ENCODE results near the gene TMEM81.

The TMEM81 gene

DNA sequence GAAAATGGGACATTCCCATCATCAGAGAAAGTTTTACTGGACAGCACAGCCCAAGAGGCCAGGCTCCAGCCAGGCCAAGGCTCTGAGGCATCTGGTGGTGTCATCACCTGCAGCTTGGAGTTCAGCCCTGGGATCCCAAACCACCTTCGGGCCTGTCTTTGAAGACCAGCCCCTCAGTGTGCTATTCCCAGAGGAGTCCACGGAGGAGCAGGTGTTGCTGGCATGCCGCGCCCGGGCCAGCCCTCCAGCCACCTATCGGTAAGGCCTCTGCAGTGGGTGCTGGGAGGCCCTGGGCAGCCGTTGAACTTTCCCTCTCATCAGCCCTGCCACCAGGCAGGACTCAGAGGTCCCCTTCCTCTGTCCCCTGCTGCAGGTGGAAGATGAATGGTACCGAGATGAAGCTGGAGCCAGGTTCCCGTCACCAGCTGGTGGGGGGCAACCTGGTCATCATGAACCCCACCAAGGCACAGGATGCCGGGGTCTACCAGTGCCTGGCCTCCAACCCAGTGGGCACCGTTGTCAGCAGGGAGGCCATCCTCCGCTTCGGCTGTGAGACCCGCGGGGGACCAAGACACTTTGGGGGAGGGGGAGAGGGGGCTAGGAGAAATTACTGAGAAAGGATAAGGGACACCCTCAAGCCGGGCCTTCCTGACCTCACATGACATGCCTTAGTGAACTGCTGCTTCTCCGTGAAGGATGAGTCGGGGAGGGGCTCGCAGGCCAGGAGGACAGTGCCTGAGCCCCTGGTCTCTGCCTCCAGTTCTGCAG lies 26.3 kb downstream of the TMEM81 start:
- no peak for DNase-seq

DNA sequence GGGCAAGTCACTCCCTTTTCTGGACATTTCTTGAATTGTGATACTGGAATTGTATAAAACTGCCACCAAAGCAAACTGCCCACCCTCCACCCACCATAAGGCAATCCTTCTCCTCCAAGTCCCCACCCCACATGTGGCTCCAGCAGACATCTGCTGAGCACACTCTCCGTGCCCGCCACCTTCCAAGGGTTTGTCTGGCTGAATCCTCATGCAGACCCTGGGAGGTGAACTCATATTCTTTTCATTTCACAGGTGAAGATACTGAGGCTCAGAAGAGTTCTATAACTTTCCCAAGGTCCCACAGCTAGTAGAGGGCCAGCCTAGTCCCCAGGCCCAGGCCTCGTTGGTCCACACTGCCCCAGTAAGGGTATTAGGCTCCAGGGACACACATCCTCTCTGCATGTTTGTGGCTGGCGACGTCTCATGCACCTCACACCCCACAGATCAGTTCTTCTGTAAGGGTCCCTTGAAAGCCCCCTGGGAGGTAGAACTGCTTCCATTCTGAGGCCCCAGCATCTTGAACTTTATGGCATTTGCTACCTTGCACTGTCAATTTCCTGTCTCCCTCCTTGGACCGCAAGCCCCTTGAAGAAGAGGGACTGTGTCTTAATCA lies 27.2 kb downstream of the TMEM81 start:
- DNase-seq, result no peak

DNA sequence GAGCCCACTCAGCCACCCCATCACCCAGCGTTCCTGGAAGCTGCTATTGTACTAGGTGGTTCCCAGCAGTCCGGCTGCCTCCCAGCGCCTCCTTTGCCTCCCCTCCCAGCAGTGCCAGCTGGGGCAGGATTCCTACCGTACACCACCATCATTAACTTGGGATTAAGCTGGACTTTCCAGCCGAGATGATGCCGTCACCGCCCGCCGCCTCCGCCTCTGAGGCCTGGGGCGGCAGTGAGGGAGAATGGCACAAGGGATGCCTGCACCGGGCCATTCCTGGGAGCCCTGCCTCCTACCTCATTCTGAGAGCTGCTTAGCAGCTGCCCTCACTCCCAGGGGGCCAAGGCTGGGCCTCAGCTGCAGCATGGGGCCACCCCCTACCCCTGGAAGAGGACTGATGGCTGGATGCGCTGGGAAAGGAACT lies 28.1 kb downstream of the TMEM81 start:
- DNase-seq, result no peak

DNA sequence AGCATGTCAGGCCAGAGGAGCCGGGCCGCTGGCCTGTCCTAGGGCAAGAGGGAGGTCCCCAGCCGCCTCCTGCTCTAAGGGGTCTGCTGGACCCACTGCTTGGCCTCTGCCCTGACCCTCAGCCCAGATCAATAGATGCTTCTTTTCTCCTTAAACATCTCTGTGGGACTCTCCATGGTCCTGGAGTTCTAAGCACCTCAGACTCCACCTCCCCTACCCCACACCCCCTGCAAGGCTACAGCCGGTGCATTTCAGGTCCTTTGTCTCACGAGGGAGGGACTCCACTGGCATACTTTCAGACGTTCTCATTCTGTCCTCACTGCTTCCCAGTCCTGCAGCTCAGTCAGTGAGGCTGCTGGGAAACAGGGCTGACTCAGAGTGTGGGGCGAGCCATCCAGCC lies 30.2 kb downstream of the TMEM81 start:
- DNase-seq, result no peak

DNA sequence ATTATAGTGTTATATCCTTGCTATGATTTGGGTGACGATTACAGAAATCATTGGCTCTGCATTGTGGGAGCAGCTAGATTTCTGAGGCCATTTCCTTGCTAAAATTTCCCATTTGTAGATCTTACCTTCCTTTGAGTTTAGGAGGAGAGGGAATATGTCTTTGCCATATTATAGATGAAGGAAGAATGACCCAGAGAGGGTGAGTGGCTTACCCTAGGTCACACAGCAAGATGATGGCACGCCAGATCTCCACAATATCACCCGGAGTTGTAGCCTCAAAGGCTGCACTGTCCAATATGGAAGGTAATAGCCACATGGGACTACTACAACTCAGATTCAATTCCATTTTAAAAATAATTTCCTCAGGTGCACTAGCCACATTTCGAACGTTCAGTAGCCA lies 31.0 kb downstream of the TMEM81 start:
- no peak for DNase-seq

DNA sequence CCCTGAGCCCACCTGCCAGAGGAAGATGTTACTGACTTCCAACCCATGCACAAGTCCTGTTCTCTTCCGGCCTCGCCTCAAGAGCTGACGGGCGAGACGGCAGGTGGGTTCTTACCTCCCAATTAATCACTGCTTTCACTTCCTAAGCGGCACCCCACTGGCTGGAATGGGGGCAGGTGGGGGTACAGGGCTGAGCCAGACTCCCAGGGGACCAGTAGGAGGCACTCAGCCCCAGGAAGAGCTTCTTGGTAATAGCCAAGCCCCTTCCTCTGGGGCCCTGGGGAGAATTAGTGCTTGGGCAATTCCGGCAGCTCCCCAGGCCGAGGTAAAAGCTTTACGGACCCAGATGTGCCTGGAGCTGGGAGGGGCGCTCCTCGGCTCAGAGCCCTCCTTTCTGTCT lies 31.6 kb downstream of the TMEM81 start:
- no peak for DNase-seq

DNA sequence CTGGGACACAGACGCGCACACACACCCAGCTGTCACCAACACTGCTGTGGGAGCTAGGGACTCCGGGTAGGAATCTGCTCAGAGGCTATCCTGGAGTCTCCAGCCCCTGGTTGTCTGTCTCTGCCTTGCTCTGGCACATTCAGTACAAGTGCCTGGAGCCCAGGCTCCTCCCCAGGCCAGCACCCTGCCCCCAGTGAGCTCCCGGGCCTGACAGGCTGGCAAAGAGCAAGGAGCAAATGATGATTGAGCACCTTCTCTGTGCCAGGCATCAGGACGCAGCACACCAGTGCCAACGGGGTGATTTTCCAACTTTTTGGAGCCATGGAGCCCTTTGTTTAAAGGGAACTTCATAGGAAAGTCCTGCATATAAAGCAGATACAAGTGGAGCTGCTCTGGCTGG lies 34.8 kb downstream of the TMEM81 start:
- DNase-seq, result no peak

DNA sequence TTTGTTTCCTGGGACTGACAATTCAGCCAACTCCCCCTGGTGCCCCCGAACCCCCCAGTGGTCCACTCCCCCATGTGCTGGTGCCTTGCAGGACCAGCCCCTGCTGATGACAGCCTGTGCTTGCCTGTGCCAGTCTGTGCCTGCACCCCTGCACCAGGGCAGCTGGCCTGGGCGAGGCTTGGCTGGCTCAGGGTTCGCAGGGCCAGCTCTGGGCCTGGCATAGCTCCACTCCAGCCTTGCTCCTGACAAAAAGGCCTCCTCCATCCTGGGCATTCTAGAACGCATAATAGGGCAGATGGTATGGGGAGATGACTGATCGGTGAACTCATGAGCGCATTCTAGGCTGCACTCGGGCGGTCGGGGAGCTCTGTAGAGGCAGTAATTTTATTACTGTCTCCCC lies 35.9 kb downstream of the TMEM81 start:
- DNase-seq, result no peak

DNA sequence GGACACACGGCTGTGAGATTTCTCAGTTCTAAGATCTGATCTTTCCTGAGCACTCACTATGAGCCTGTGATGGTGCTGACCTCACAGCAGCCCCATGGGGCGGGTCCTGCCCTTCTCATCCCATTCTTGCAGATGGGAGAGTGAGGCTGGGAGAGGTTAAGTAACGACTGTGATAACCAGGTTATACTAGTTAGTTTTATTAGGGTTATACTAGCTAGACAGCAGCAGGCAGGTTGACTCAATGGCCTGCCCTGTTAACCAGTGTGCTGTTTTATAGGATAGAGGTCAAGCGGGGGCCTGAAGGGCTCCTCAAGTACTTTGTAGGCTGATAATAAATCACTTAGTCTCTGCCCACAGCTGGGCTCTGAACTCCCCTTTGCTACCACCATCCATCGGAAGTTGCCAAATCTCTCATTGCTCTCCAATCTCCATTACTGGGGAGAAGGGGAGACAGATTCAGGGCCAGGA lies 36.5 kb downstream of the TMEM81 start:
- DNase-seq, result no peak

DNA sequence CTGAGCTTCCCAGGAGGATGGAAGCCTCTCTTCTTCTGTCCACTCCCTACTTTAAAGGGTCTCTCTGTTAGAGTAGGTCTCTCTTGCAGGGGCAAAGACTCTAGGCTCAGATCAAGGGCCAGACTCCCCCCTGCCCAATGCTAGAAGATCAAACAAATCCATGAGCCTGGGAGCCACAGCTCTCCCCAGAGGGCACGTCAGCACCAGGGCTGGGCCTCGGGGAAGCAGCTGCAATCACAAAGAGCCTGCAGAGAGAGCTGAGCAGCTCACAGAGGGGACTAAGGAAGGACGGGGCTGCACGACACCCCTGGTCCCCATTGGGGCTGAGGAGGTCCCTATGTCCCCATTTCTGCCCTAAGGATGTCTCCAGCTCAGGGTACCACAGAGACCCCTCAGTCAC lies 37.4 kb downstream of the TMEM81 start:
- DNase-seq, result no peak

DNA sequence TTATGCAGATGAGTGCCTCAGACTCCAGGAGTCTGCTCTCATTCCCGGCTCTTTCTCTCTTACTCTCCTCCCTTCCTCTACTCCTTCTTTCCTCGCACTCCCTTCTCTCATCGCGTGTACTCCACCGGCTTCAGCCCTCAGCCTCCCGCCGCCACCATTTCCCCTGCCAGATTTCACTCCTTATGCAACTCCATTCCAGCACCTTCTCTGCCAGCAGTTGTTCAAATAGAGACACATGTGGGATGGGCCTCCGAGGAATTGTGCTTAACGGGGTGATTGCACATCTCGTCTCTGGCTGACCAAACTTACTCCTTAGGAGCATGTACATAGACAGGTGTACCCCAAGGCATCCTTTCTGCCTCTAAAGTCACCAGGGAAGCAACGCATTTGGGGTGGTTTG lies 39.1 kb downstream of the TMEM81 start:
- DNase-seq, result no peak

DNA sequence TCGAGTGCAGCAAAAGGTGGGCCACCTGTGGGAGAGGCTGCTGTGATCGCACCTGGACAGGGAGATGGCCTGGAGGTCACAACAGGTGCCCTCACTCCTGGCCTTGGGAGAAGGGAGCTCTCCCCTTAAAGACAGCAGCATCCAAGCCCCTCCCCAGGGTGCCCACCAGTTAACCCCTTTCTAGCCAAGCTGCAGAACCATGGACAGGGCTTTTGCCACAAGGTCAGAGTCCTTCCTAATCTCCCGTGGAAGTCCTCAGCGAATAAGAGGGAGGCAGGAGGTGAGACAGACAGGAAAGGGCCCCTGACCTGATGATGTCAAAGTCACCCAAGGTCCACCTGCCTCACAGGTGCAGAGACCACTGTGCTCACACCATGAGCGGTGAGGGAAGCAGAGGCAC lies 39.5 kb downstream of the TMEM81 start:
- DNase-seq, result no peak

DNA sequence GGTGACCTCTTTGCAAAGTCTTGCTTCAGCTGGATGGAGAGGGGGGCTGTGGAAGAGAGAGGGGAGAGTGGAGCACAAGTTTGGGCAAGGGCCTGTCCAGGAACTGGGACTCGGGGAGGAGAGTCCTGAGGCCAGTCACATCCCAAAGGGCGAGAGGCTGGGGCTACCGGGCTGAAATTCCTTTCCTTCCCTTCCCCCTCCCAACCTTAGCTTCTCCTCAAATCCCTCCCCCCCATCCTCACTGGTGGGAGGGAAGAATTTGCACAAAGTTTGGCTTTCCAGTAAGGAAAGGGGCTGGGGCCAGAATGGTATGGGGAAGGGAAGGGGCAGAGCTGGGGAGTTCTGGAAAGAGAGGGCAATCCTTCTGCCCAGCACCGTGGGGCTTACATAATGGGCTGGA lies 40.4 kb downstream of the TMEM81 start:
- DNase-seq, result no peak

DNA sequence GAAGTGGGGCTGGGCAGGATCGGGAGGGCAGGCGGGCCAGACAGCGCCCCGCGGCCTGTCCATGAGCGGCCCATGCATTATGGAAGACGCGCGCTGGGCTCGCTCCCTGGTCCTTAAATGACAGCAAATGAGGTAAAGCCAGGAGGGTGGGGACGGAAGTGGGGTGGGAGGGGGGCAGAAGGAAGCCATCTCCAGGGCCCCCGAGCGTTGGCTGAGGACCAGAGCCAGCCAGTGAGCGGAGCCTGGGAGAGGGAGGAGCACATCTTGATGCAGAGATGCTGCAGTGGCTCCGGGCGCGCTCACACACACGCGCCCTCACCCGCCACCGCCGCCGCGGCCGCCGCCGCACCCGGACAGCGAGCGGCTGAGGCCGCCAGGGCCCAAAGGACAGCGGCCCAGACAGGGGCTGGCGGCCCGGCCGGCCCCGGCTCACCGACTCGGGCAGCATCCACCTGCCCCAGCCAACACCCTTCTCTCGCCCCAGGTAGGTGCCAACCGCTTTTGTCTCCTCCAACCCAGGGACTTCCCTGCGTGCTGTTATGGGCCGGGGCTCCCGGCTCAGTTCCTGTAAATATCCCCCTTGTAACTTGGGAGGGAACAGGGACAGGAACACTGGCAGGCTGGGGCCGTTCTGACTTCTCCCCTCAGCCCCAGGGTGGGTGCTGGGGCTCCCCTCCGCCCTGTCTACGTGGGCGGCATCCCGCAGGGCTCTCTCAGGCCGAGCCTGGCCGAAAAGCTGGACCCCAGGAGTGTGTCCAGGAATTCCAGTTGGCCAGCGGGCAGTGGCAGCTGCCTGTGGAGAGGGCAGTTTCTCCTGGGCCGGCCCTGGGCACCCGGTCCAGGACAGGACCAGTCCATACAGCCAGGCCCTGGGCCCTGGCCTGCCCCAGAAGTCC lies 41.1 kb downstream of the TMEM81 start, which contains the start of gene CNTN2:
Gene CNTN2, plus strand, starts transcription at position 302 of the 896 bp plus-strand sequence. CDS start 9,974 bp downstream, outside the sequence.
- DNase-seq, result no peak

DNA sequence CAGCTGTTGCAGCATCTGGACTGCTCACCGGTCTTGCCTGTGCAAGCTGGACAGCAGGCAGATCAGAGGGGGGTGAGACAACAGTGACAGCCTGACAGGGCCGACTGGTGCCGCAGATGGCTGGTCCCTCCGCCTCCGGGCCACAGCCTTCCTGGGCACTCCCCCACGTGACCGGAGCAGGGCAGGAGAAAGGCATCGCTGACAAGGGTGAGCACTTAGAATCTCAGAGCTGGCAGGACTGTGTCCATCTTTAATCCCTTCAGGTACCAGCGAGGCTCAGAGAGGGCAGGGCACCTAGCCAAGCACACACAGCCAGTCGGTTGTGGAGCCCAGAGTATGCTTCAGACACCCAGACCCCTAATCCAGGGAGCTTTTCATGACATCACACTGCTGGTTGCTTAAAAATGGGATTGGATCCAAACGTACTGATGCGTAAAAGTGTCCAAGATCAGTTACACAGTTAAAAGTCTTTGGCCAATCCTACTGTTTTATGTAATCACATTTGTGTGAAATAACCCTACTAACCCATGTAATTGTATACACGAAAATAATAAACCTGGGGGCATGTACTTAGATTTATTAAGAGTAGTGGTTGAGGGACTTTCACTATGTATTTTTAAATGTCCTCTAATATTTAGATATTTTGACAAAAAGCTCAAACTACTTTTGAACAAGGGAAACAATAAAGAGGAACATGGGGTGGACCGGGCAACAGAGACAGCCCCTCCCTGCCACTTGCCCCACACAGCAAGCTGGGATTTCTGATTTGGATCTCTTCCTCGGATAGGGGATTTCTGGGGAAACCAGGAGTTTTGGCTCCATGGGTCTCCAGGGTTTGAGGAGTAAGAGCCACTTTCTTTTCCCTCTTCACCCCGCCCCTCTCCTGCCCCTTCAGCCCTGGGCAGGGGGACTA lies 42.0 kb downstream of the TMEM81 start:
- DNase-seq, result no peak

DNA sequence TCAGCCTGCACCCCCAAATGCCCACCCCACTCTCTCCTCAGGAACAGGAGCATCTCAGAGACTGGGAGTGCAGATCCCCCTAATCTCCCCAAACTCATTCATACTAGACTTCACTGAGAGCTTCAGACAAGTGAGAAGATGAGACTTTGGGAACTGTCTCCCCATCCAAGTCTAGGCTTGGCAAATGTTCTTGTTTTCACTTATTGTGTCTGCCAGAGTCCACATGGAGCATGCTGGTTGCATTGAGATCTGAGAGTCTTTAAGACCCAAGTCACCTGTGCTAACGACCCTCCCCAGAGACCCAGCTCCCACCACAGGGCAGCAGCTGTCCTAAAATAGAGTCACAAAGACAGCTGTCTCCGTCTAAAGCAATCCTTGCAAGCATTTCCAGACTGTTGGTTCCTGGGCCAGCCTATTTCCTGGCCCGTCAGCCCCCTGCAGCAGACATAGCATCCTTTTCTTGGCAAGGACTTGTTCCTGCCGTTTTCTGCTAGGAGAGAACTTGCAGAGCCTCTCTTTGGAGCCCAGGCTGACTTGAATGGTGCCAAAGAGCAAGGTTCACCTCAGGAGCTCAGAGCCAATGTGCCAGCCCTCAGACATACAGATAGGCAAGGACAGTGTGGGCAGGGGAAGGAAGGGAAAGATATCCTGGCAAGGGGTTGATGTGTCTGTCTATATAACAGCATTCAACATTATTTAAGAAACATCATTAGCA lies 43.1 kb downstream of the TMEM81 start:
- no peak for DNase-seq

DNA sequence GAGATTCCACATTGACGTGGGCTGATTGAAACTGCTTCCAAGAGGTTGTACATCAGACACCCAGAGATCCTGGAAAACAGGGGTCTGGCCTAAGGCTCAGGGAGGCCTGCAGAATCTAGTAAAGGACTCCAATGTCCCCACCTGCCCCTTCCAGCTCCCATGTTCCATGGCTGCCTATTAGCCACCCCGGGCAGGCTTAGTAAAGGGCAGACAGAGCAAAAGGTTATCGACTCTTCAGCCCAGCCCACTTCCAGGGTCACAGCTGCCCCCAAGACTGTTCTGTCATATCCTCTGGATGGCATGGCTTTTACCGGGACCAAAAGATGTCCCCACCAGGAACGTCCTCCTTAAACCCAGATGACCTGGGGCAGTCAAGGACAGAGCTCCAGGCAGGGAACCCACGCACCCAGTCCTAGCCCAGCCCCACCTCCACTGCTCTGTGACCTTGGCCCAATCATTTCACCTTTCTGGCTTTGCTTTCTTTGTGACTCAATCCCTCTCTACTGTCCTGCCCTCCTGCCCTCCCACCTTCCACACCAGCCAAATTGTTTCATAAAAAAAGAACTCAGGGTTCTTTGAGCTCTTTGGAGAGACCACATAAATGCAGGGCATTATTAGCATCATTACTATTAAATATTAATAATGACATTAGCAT lies 46.0 kb downstream of the TMEM81 start:
- no peak for DNase-seq

DNA sequence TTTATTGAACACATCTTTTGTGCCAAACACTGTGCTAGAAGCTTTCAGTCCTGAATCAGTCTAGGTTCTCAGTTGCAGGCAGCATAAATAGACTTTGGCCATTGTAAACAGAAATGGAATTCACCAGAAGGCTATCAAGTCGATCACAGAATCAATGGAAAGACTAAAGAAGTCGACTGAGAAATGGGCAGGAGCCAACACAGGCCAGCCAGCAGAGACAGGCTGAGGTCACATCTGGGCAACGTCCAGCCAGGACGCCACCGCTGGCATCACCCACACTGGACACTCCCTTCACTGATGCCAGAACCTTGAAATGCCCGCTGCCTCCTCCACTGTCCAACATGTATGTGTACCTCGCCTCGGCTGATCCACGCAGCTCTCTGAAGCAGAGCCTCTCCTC lies 46.7 kb downstream of the TMEM81 start:
- no peak for DNase-seq

Measured in SHP77 (cell line).